ENCODE measurements around the gene PIK3R5. TPM values are rescaled to one million over a fixed set of nuclear protein-coding genes. Genes with fewer than 3 reads are reported as not detected.

Gene PIK3R5
- polyA plus RNA-seq, 2 of the 4 experiments (the other 2 are of a cell fraction), result 0.01 TPM; not detected in 1

GRCh38 chr17:8896641-8897635, 68.6 kb downstream of the PIK3R5 start:
- CTCF ChIA-PET, result interaction anchor here (0.8 to 4.2 kb wide), 6 partner anchors 8 to 139 kb away, joined by 3 to 58 read pairs (median 11); no protein-coding TSS in a partner anchor

GRCh38 chr17:8896087-8896486, 69.4 kb downstream of the PIK3R5 start:
- no peak for FAIRE-seq
- CTCF ChIA-PET, result interaction anchor here (0.8 to 10.8 kb wide), 21 partner anchors 8 to 836 kb away, joined by 3 to 158 read pairs (median 7); no protein-coding TSS in a partner anchor
- 15% methylated on average over 3 of the region's 3 CpGs for WGBS (ENCODE audit: missing lambda C conversion rate)

More at GRCh38 chr17:8896641-8897635, 68.6 kb downstream of the PIK3R5 start:
- Histone ChIP-seq H3K4me3 (no peak overlapping the region), H3K4me2 (no peak overlapping the region), H3K4me1 (no peaks in the 10 kb centered on the region), H3K27ac (no peak overlapping the region), H3K9me3 (no peaks in the 10 kb centered on the region)
- ATAC-seq (no peak), DNase-seq (ENCODE audit: low read depth in 1 of 2, low spot score in 1 of 2) (no peak), FAIRE-seq (no peak)
- POLR2A ChIA-PET, result no interaction called here
- WGBS (ENCODE audit: missing lambda C conversion rate), result 26% methylated on average over 12 of the region's 12 CpGs
- TF ChIP-seq, protein P1, sequence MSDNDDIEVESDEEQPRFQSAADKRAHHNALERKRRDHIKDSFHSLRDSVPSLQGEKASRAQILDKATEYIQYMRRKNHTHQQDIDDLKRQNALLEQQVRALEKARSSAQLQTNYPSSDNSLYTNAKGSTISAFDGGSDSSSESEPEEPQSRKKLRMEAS (IDR thresholded peaks at IDR 0.05), result no peak
- TF ChIP-seq RAD21 (conservative IDR thresholded peaks at IDR 0.05 in 1 of 2, IDR thresholded peaks at IDR 0.05 in 1 of 2), result no peak
- no peak for TF ChIP-seq HOXB13 (CRISPR knock-in tag; IDR thresholded peaks at IDR 0.05; ENCODE audit: low read depth)
- no peak for TF ChIP-seq RCOR1 (IDR thresholded peaks at IDR 0.05; ENCODE audit: low read depth, low read length)
- TF ChIP-seq CTCF (IDR thresholded peaks at IDR 0.05), result no peak
- TF ChIP-seq NR3C1 (IDR thresholded peaks at IDR 0.05), result no peak
- TF ChIP-seq RNF2 (IDR thresholded peaks at IDR 0.05; ENCODE audit: borderline replicate concordance, low read depth), result no peak
- TF ChIP-seq EP300 (IDR thresholded peaks at IDR 0.05), result no peak
- TF ChIP-seq NFE2L2 (conservative IDR thresholded peaks at IDR 0.05; ENCODE audit: low read length), result no peak
- TF ChIP-seq, protein P2, sequence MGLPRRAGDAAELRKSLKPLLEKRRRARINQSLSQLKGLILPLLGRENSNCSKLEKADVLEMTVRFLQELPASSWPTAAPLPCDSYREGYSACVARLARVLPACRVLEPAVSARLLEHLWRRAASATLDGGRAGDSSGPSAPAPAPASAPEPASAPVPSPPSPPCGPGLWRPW (IDR thresholded peaks at IDR 0.05), result no peak
- no peak for TF ChIP-seq FOSB (CRISPR knock-in tag; IDR thresholded peaks at IDR 0.05)
- no peak for TF ChIP-seq EHMT2 (IDR thresholded peaks at IDR 0.05; ENCODE audit: low read depth)

More at GRCh38 chr17:8896087-8896486, 69.4 kb downstream of the PIK3R5 start:
- DNase-seq (ENCODE audit: low read depth in 1 of 2, low spot score in 1 of 2) (no peak), ATAC-seq (no peak)
- Histone ChIP-seq H3K27ac (no peak overlapping the region), H3K9me3 (no peaks in the 10 kb centered on the region), H3K4me3 (no peak overlapping the region), H3K4me1 (no peaks in the 10 kb centered on the region), H3K4me2 (no peak overlapping the region)
- POLR2A ChIA-PET, result no interaction called here
- TF ChIP-seq CHD2 (IDR thresholded peaks at IDR 0.05; ENCODE audit: low read length, partially characterized antibody) (no peak), EP300 (IDR thresholded peaks at IDR 0.05) (no peak), BCL3 (IDR thresholded peaks at IDR 0.05) (no peak), JUN (IDR thresholded peaks at IDR 0.05) (no peak), POLR2A (IDR thresholded peaks at IDR 0.05; ENCODE audit: low read length) (no peak), EHF (CRISPR knock-in tag; IDR thresholded peaks at IDR 0.05) (no peak), CHD4 (IDR thresholded peaks at IDR 0.05; ENCODE audit: borderline replicate concordance) (no peak), E2F6 (IDR thresholded peaks at IDR 0.05; ENCODE audit: borderline replicate concordance, low read depth) (no peak), ZC3H11A (IDR thresholded peaks at IDR 0.05) (no peak), TFCP2L1 (CRISPR knock-in tag; IDR thresholded peaks at IDR 0.05) (no peak), RCOR1 (IDR thresholded peaks at IDR 0.05; ENCODE audit: low read depth, low read length) (no peak), FOSL2 (IDR thresholded peaks at IDR 0.05) (no peak), FOSL2 (CRISPR knock-in tag; IDR thresholded peaks at IDR 0.05) (no peak), KDM5A (IDR thresholded peaks at IDR 0.05) (no peak), ATOH8 (CRISPR knock-in tag; IDR thresholded peaks at IDR 0.05; ENCODE audit: low read depth) (no peak), ESRRA (IDR thresholded peaks at IDR 0.05; ENCODE audit: borderline replicate concordance, low read length) (no peak), HEYL (CRISPR knock-in tag; IDR thresholded peaks at IDR 0.05) (no peak), ZFP36 (IDR thresholded peaks at IDR 0.05; ENCODE audit: borderline replicate concordance, partially characterized antibody) (no peak), ZNF302 (CRISPR knock-in tag; IDR thresholded peaks at IDR 0.05) (no peak)
- TF ChIP-seq, protein P2 (IDR thresholded peaks at IDR 0.05), result no peak

Data from A549 (cell line).